GM08714 (cell line): ENCODE data around the gene C6orf89.

Experiments
- H3K4me3 ChIP-seq: fragments of 200-500 bp; sonication (Bioruptor generic); 2 replicates; pipeline ENCODE4 v1.5.1; 2014; ENCODE audit warnings: mild to moderate bottlenecking, low read length, inconsistent platforms
- ZNF274 ChIP-seq: IDR thresholded peaks from 2 replicates; pipeline ENCODE4 v1.6.1; 2012; ENCODE audit warnings: mild to moderate bottlenecking, low read depth, low read length

The C6orf89 gene

GRCh38 chr6:36862848-36863382 is 22.8 kb upstream of the C6orf89 start:
- TF ChIP-seq ZNF274, result no peak
- no peak overlapping the region for H3K4me3 ChIP-seq

GRCh38 chr6:36863670-36864540 is 21.8 kb upstream of the C6orf89 start:
- H3K4me3 ChIP-seq, result no peak overlapping the region
- TF ChIP-seq ZNF274, result no peak

- TF ChIP-seq ZNF274, result no peak
- no peak overlapping the region for H3K4me3 ChIP-seq
These were observed 19.9 kb upstream of the C6orf89 start for GRCh38 chr6:36865835-36866234.

- no peak for TF ChIP-seq ZNF274
- no peak overlapping the region for H3K4me3 ChIP-seq
These were observed 18.1 kb upstream of the C6orf89 start for GRCh38 chr6:36867471-36868224.

- no peak overlapping the region for H3K4me3 ChIP-seq
- TF ChIP-seq ZNF274, result no peak
These were observed 14.1 kb upstream of the C6orf89 start for GRCh38 chr6:36871686-36872085.

- no peak for TF ChIP-seq ZNF274
- no peak overlapping the region; the same call in 1 of the 2 replicates for H3K4me3 ChIP-seq
These were observed 12.6 kb upstream of the C6orf89 start for GRCh38 chr6:36873115-36873514.

- no peak for TF ChIP-seq ZNF274
These were observed 11.9 kb upstream of the C6orf89 start for GRCh38 chr6:36873612-36874442.

GRCh38 chr6:36874443-36875249 is 11.1 kb upstream of the C6orf89 start, which contains the start of gene PPIL1:
TSS of gene PPIL1 (minus strand) at chr6:36874803. CDS start at chr6:36874772, 31 bp downstream.
- TF ChIP-seq ZNF274, result no peak
- H3K4me3 ChIP-seq, result peak within 1 kb of the TSS; percentile 82

More at GRCh38 chr6:36873612-36874442, 11.9 kb upstream of the C6orf89 start:
- H3K4me3 ChIP-seq, result peak overlapping the region; percentile 82

GRCh38 chr6:36875250-36875633 is 10.5 kb upstream of the C6orf89 start:
- no peak for TF ChIP-seq ZNF274
- peak overlapping the region; percentile 82 for H3K4me3 ChIP-seq

GRCh38 chr6:36884610-36885009 is 1.1 kb upstream of the C6orf89 start:
- TF ChIP-seq ZNF274, result no peak
- no peak overlapping the region for H3K4me3 ChIP-seq

- H3K4me3 ChIP-seq, result peak overlapping the region; percentile 99
These were observed 1.3 kb downstream of the C6orf89 start for GRCh38 chr6:36886950-36887618.

GRCh38 chr6:36888115-36888643 is 2.4 kb downstream of the C6orf89 start:
- no peak for TF ChIP-seq ZNF274
- H3K4me3 ChIP-seq, result no peak overlapping the region

More at GRCh38 chr6:36886950-36887618, 1.3 kb downstream of the C6orf89 start:
- TF ChIP-seq ZNF274, result no peak
